ENCODE data around the gene NRAP. TPM values are rescaled to one million over a fixed set of nuclear protein-coding genes. Genes with fewer than 3 reads are reported as not detected.

Gene NRAP
- polyA plus RNA-seq, 3 donors = not detected

GRCh38 chr10:113666682-113667252 lies 2.9 kb upstream of the NRAP start:
- Histone ChIP-seq H2AFZ (ENCODE audit: insufficient read depth, low read depth, low read length, poor library complexity, severe bottlenecking) (no peak overlapping the region), H3K27me3 (ENCODE audit: control insufficient read depth in 2 of 2, insufficient read depth in 2 of 2, low read length in 2 of 2) (no peaks in the 10 kb centered on the region), H3K9ac (ENCODE audit: insufficient read depth, low read length, poor library complexity, severe bottlenecking) (no peak overlapping the region), H3K27ac (ENCODE audit: low read depth in 1 of 2, low read length in 2 of 2) (no peak overlapping the region), H3K36me3 (replicated peaks in 1 of 2; ENCODE audit: control insufficient read depth in 1 of 2, insufficient read depth in 2 of 2, low read length in 2 of 2) (no peaks in the 10 kb centered on the region), H3K9me3 (replicated peaks in 1 of 2; ENCODE audit: control insufficient read depth in 1 of 2, insufficient read depth in 1 of 2, low read length in 2 of 2) (peaks cover 0 to 12% of the 10 kb centered on the region in 2 donors), H3K4me2 (replicated peaks; ENCODE audit: extremely low read depth, low read length, poor library complexity, severe bottlenecking) (no peak overlapping the region), H3K4me3 (replicated peaks in 1 of 3; ENCODE audit: low read depth in 2 of 3, low read length in 3 of 3) (no peak overlapping the region), H3K4me1 (ENCODE audit: control insufficient read depth in 1 of 2, insufficient read depth in 2 of 2, low read length in 2 of 2) (peaks cover 0 to 3% of the 10 kb centered on the region in 2 donors), H3K79me2 (ENCODE audit: insufficient read depth, low read length) (no peaks in the 10 kb centered on the region), H4K20me1 (ENCODE audit: insufficient read depth, low read length) (no peaks in the 10 kb centered on the region)
- DNase-seq = no peak
- Mint-ChIP-seq H3K4me3 (no peak overlapping the region), H3K27ac (no peak overlapping the region), H3K4me1 (peaks cover 9% of the 10 kb centered on the region), H3K27me3 (ENCODE audit: low read depth in 3 of 3) (peaks cover 0 to 5% (median 4%) of the 10 kb centered on the region in 3 donors), H3K36me3 (no peaks in the 10 kb centered on the region), H3K9me3 (peaks cover 4 to 18% (median 9%) of the 10 kb centered on the region in 7 donors)
- WGBS (ENCODE audit: insufficient coverage) = 86% methylated on average over 1 of the region's 5 CpGs
- TF ChIP-seq CTCF (IDR thresholded peaks at IDR 0.05) = no peak
- intact Hi-C loops (cut with micrococcal nuclease) = no loop called here

GRCh38 chr10:113665806-113666354 lies 2.0 kb upstream of the NRAP start:
- H3K9me3 ChIP-seq (replicated peaks in 1 of 2; ENCODE audit: control insufficient read depth in 1 of 2, insufficient read depth in 1 of 2, low read length in 2 of 2) = peaks cover 0 to 7% of the 10 kb centered on the region in 2 donors
- H3K27ac Mint-ChIP-seq = no peak overlapping the region
- H3K9me3 Mint-ChIP-seq = peaks cover 3 to 10% (median 6%) of the 10 kb centered on the region in 7 donors
- no peak overlapping the region for H3K9ac ChIP-seq (ENCODE audit: insufficient read depth, low read length, poor library complexity, severe bottlenecking)
- no peak for DNase-seq
- intact Hi-C loops (cut with micrococcal nuclease) = no loop called here
- peaks cover 0 to 3% of the 10 kb centered on the region in 2 donors for H3K4me1 ChIP-seq (ENCODE audit: control insufficient read depth in 1 of 2, insufficient read depth in 2 of 2, low read length in 2 of 2)
- 100% methylated on average over 2 of the region's 6 CpGs for WGBS (ENCODE audit: insufficient coverage)
- no peak for TF ChIP-seq CTCF (IDR thresholded peaks at IDR 0.05)
- peaks cover 2 to 5% (median 3%) of the 10 kb centered on the region in 3 donors for H3K27me3 Mint-ChIP-seq (ENCODE audit: low read depth in 3 of 3)
- H3K36me3 Mint-ChIP-seq = no peaks in the 10 kb centered on the region
- H2AFZ ChIP-seq (ENCODE audit: insufficient read depth, low read depth, low read length, poor library complexity, severe bottlenecking) = no peak overlapping the region
- H4K20me1 ChIP-seq (ENCODE audit: insufficient read depth, low read length) = no peaks in the 10 kb centered on the region
- peaks cover 9% of the 10 kb centered on the region for H3K4me1 Mint-ChIP-seq
- H3K27ac ChIP-seq (ENCODE audit: low read depth in 1 of 2, low read length in 2 of 2) = no peak overlapping the region
- H3K27me3 ChIP-seq (ENCODE audit: control insufficient read depth in 2 of 2, insufficient read depth in 2 of 2, low read length in 2 of 2) = no peaks in the 10 kb centered on the region
- no peaks in the 10 kb centered on the region for H3K79me2 ChIP-seq (ENCODE audit: insufficient read depth, low read length)
- no peak overlapping the region for H3K4me3 Mint-ChIP-seq
- no peak overlapping the region for H3K4me3 ChIP-seq (replicated peaks in 1 of 3; ENCODE audit: low read depth in 2 of 3, low read length in 3 of 3)
- no peak overlapping the region for H3K4me2 ChIP-seq (replicated peaks; ENCODE audit: extremely low read depth, low read length, poor library complexity, severe bottlenecking)
- H3K36me3 ChIP-seq (replicated peaks in 1 of 2; ENCODE audit: control insufficient read depth in 1 of 2, insufficient read depth in 2 of 2, low read length in 2 of 2) = no peaks in the 10 kb centered on the region
